ENCODE measurements around the gene ATP2A3. TPM values are rescaled to one million over a fixed set of nuclear protein-coding genes. Genes with fewer than 3 reads are reported as not detected.

The ATP2A3 gene
- total and polyA plus RNA-seq, 2 donors (not counting 1 experiment from before 2014, with no cell fraction given) = 697 to 817 TPM

GRCh38 chr17:3937359-3937758 lies 26.9 kb downstream of the ATP2A3 start:
- Mint-ChIP-seq H3K9me3 (ENCODE audit: insufficient read depth) (no peaks in the 10 kb centered on the region), H3K4me1 (no peaks in the 10 kb centered on the region), H3K4me3 (no peak overlapping the region), H3K27ac (peak overlapping the region; percentile 51), H3K27me3 (no peaks in the 10 kb centered on the region)
- WGBS (ENCODE audit: insufficient coverage) = 92% methylated on average over 17 of the region's 17 CpGs
- peaks cover 84% of the 10 kb centered on the region for H4K20me1 ChIP-seq (ENCODE audit: control insufficient read depth, insufficient read depth, low read length, poor library complexity, severe bottlenecking)
- CTCF ChIA-PET = no interaction called here
- intact Hi-C loops (cut with micrococcal nuclease) = no loop called here
- peaks cover 42% of the 10 kb centered on the region for H3K79me2 ChIP-seq (ENCODE audit: control insufficient read depth, insufficient read depth, low read length)
- H3K9ac ChIP-seq (ENCODE audit: low read length) = no peak overlapping the region
- TF ChIP-seq, protein P1, sequence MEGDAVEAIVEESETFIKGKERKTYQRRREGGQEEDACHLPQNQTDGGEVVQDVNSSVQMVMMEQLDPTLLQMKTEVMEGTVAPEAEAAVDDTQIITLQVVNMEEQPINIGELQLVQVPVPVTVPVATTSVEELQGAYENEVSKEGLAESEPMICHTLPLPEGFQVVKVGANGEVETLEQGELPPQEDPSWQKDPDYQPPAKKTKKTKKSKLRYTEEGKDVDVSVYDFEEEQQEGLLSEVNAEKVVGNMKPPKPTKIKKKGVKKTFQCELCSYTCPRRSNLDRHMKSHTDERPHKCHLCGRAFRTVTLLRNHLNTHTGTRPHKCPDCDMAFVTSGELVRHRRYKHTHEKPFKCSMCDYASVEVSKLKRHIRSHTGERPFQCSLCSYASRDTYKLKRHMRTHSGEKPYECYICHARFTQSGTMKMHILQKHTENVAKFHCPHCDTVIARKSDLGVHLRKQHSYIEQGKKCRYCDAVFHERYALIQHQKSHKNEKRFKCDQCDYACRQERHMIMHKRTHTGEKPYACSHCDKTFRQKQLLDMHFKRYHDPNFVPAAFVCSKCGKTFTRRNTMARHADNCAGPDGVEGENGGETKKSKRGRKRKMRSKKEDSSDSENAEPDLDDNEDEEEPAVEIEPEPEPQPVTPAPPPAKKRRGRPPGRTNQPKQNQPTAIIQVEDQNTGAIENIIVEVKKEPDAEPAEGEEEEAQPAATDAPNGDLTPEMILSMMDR (IDR thresholded peaks at IDR 0.05) = no peak
- TF ChIP-seq EZH2 (IDR thresholded peaks at IDR 0.05; ENCODE audit: borderline replicate concordance, insufficient read depth, low read depth, low read length, poor library complexity, severe bottlenecking) = no peak
- POLR2A ChIA-PET = no interaction called here
- no peak for ATAC-seq (ENCODE audit: low read depth)
- H3K36me3 ChIP-seq (replicated peaks in 1 of 2; ENCODE audit: control extremely low read depth in 1 of 2, control insufficient read depth in 1 of 2, extremely low read depth in 1 of 2, insufficient read depth in 2 of 2, low read length in 1 of 2) = peaks cover 26 to 89% of the 10 kb centered on the region in 2 experiments
- H3K4me2 ChIP-seq (replicated peaks; ENCODE audit: low read depth, low read length, poor library complexity, severe bottlenecking) = no peak overlapping the region
- no peak overlapping the region for H3K4me3 ChIP-seq (ENCODE audit: control extremely low read depth in 1 of 5, extremely low read depth in 1 of 5, insufficient read depth in 1 of 5, low read depth in 2 of 5, low read length in 4 of 5)
- DNase-seq = no peak
- no peaks in the 10 kb centered on the region for H3K27me3 ChIP-seq (replicated peaks in 1 of 4; ENCODE audit: control extremely low read depth in 1 of 4, control insufficient read depth in 3 of 4, insufficient read depth in 4 of 4, low read length in 3 of 4)
- H2AFZ ChIP-seq (ENCODE audit: insufficient read depth, low read depth, low read length, poor library complexity, severe bottlenecking) = no peak overlapping the region
- H3K27ac ChIP-seq (ENCODE audit: low read length in 2 of 2) = no peak overlapping the region
- H3K9me3 ChIP-seq (ENCODE audit: control extremely low read depth in 1 of 3, control insufficient read depth in 2 of 3, insufficient read depth in 1 of 3, low read length in 2 of 3) = no peaks in the 10 kb centered on the region
- H3K4me1 ChIP-seq (ENCODE audit: control insufficient read depth in 2 of 2, insufficient read depth in 2 of 2, low read length in 2 of 2) = no peaks in the 10 kb centered on the region

DNA sequence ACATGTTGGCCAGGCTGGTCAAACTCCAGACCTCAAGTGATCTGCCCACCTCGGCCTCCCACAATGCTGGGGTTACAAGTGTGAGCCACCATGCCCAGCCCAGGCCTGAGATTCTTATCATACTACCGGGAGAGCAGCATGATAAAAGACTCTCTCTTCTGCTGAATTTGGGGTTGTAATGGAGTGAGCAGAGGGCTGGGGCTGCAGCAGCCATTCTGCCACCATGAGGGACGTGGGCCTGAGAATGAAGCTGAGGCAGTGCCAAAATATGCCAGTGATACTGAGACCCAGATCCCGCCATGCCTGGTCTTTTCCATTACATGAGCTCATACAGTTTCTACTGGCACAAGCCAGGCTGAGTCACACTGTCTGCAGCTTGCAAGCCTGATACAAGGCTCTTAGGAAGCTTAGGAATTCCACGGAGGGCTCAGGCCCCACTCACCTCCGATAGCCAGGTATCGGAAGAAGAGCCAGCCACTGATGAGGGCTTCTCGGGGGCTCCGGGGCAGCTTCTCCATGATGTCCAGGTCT lies 28.3 kb downstream of the ATP2A3 start:
- H4K20me1 ChIP-seq (ENCODE audit: control insufficient read depth, insufficient read depth, low read length, poor library complexity, severe bottlenecking) = peaks cover 74% of the 10 kb centered on the region
- H2AFZ ChIP-seq (ENCODE audit: insufficient read depth, low read depth, low read length, poor library complexity, severe bottlenecking) = no peak overlapping the region
- H3K27me3 Mint-ChIP-seq = no peaks in the 10 kb centered on the region
- no peak for TF ChIP-seq EZH2 (IDR thresholded peaks at IDR 0.05; ENCODE audit: borderline replicate concordance, insufficient read depth, low read depth, low read length, poor library complexity, severe bottlenecking)
- TF ChIP-seq, protein P1 (IDR thresholded peaks at IDR 0.05) = no peak
- 95% methylated on average over 9 of the region's 9 CpGs for WGBS (ENCODE audit: insufficient coverage)
- ChIA-PET POLR2A (interaction anchor here (1.3 to 3.1 kb wide), 2 partner anchors 21 to 26 kb away, joined by 6 to 10 read pairs; partner anchors contain the start of gene P2RX1), CTCF (interaction anchor here (0.7 to 4.4 kb wide), 8 partner anchors 15 to 138 kb away, joined by 3 to 29 read pairs (median 5); no protein-coding TSS in a partner anchor)
- H3K4me2 ChIP-seq (replicated peaks; ENCODE audit: low read depth, low read length, poor library complexity, severe bottlenecking) = no peak overlapping the region
- ATAC-seq (ENCODE audit: low read depth) (no peak), DNase-seq (no peak)
- peaks cover 26 to 87% of the 10 kb centered on the region in 2 experiments for H3K36me3 ChIP-seq (replicated peaks in 1 of 2; ENCODE audit: control extremely low read depth in 1 of 2, control insufficient read depth in 1 of 2, extremely low read depth in 1 of 2, insufficient read depth in 2 of 2, low read length in 1 of 2)
- intact Hi-C loops (cut with micrococcal nuclease) = loop anchor here (1.0 kb wide), 1 partner anchor 68 kb away; no protein-coding TSS in a partner anchor
- H3K4me1 Mint-ChIP-seq = no peaks in the 10 kb centered on the region
- H3K27ac Mint-ChIP-seq = peak overlapping the region; percentile 32
- H3K9ac ChIP-seq (ENCODE audit: low read length) = no peak overlapping the region
- H3K4me3 Mint-ChIP-seq = no peak overlapping the region
- no peak overlapping the region for H3K4me3 ChIP-seq (ENCODE audit: control extremely low read depth in 1 of 5, extremely low read depth in 1 of 5, insufficient read depth in 1 of 5, low read depth in 2 of 5, low read length in 4 of 5)
- no peaks in the 10 kb centered on the region for H3K9me3 ChIP-seq (ENCODE audit: control extremely low read depth in 1 of 3, control insufficient read depth in 2 of 3, insufficient read depth in 1 of 3, low read length in 2 of 3)
- H3K4me1 ChIP-seq (ENCODE audit: control insufficient read depth in 2 of 2, insufficient read depth in 2 of 2, low read length in 2 of 2) = no peaks in the 10 kb centered on the region
- no peaks in the 10 kb centered on the region for H3K9me3 Mint-ChIP-seq (ENCODE audit: insufficient read depth)
- peaks cover 30% of the 10 kb centered on the region for H3K79me2 ChIP-seq (ENCODE audit: control insufficient read depth, insufficient read depth, low read length)
- H3K27me3 ChIP-seq (replicated peaks in 1 of 4; ENCODE audit: control extremely low read depth in 1 of 4, control insufficient read depth in 3 of 4, insufficient read depth in 4 of 4, low read length in 3 of 4) = no peaks in the 10 kb centered on the region
- H3K27ac ChIP-seq (ENCODE audit: low read length in 2 of 2) = no peak overlapping the region
